DOHH2 (cell line): ENCODE results near the gene ST7.

Experiments used
- CTCF ChIP-seq: fragments of 200-600 bp; sonication (generic); IDR thresholded peaks from one replicate; pipeline ENCODE4 v1.5.1; 2014; ENCODE audit warnings: antibody characterized with exemption, mild to moderate bottlenecking, low read depth, low read length; ENCODE audit not compliant: poor library complexity, severe bottlenecking
- EZH2phosphoT487 ChIP-seq: fragments of 200-600 bp; sonication (generic); IDR thresholded peaks from 2 replicates; pipeline ENCODE4 v1.6.1; 2017; ENCODE audit warnings: borderline replicate concordance, mild to moderate bottlenecking, antibody characterized with exemption, low read length, moderate library complexity, mixed read lengths

- no peak for TF ChIP-seq CTCF
- no peak for TF ChIP-seq EZH2phosphoT487
These were observed 185.2 kb downstream of the ST7 start for GRCh38 chr7:117138495-117138894.
